Erythroblast (primary cell): ENCODE results near the gene ARID1B.

Experiments
- GATA1 ChIP-seq: IDR thresholded peaks from 2 replicates; pipeline ENCODE4 v1.6.1; 2011; ENCODE audit warnings: low read depth, mild to moderate bottlenecking, control low read depth, low read length, moderate library complexity
- POLR2A ChIP-seq: IDR thresholded peaks from 2 replicates; pipeline ENCODE4 v1.6.1; 2011; ENCODE audit warnings: mild to moderate bottlenecking, low read length

GRCh38 chr6:157235600-157236039 lies 458.4 kb downstream of the ARID1B start:
- no peak for TF ChIP-seq POLR2A
- no peak for TF ChIP-seq GATA1
